ENCODE data around the gene MAPK6.

DNA sequence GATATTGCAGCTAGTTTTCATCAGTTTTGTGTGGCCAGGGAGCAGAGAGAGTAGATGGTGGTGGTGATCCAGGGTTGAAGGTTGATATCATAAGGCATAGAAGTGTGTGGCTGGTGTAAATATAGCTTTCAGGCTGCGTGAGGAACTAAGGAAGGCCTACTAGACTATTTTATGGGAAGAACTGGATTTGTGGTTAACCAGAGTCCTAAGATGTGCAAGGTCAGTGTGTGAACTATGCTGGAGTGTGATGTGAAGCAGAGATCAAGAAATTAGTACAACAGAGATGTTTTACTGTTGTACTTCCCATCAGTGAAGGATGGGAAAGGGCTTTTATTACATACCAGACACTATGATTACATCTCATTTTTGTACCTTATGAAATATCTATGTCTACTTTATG lies 41.5 kb downstream of the MAPK6 start:
- TF ChIP-seq, protein P1, sequence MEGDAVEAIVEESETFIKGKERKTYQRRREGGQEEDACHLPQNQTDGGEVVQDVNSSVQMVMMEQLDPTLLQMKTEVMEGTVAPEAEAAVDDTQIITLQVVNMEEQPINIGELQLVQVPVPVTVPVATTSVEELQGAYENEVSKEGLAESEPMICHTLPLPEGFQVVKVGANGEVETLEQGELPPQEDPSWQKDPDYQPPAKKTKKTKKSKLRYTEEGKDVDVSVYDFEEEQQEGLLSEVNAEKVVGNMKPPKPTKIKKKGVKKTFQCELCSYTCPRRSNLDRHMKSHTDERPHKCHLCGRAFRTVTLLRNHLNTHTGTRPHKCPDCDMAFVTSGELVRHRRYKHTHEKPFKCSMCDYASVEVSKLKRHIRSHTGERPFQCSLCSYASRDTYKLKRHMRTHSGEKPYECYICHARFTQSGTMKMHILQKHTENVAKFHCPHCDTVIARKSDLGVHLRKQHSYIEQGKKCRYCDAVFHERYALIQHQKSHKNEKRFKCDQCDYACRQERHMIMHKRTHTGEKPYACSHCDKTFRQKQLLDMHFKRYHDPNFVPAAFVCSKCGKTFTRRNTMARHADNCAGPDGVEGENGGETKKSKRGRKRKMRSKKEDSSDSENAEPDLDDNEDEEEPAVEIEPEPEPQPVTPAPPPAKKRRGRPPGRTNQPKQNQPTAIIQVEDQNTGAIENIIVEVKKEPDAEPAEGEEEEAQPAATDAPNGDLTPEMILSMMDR (conservative IDR thresholded peaks at IDR 0.05): no peak
- TF ChIP-seq EZH2 (IDR thresholded peaks at IDR 0.05; ENCODE audit: low read depth): no peak

Data from PC-9 (cell line).